ENCODE results near the gene NSFL1C. TPM values are rescaled to one million over a fixed set of nuclear protein-coding genes. Genes with fewer than 3 reads are reported as not detected.

NSFL1C gene
- total RNA-seq, 4 donors from 2014 or later, result 33.6 to 62.4 (median 43.6) TPM

- intact Hi-C loops (cut with DNase I), result loop anchor here (5.0 to 10.0 kb wide), 4 partner anchors 78 to 995 kb away; partner anchors contain the start of genes FKBP1A, PSMF1 and SDCBP2
- H3K27me3 ChIP-seq, result peaks cover 0 to 5% (median 0%) of the 10 kb centered on the region in 4 donors
- peak; percentile 26 for DNase-seq (ENCODE audit: extremely low spot score)
- H3K4me3 ChIP-seq, result no peak overlapping the region
- no peaks in the 10 kb centered on the region for H3K36me3 ChIP-seq
- WGBS, result 34% methylated on average over 11 of the region's 11 CpGs
- TF ChIP-seq CTCF (IDR thresholded peaks at IDR 0.05) (peak; percentile 36 to 53 (median 44)), POLR2A (IDR thresholded peaks at IDR 0.05; ENCODE audit: low read depth) (no peak), POLR2AphosphoS5 (IDR thresholded peaks at IDR 0.05) (peak in 1 of 2 donors; percentile 23), EP300 (IDR thresholded peaks at IDR 0.05) (no peak)
- H3K27ac ChIP-seq (replicated peaks in 1 of 4), result no peak overlapping the region
- no peaks in the 10 kb centered on the region for H3K9me3 ChIP-seq
- H3K4me1 ChIP-seq, result peaks cover 20 to 31% (median 28%) of the 10 kb centered on the region in 4 donors
Observed at GRCh38 chr20:1469925-1470571, 3.4 kb upstream of the NSFL1C start.

GRCh38 chr20:1469306-1469905, 2.8 kb upstream of the NSFL1C start:
- no peak overlapping the region for H3K4me3 ChIP-seq
- WGBS, result 73% methylated on average over 9 of the region's 9 CpGs
- peaks cover 0 to 1% (median 0%) of the 10 kb centered on the region in 4 donors for H3K36me3 ChIP-seq
- intact Hi-C loops (cut with DNase I), result loop anchor here (5.0 to 10.0 kb wide), 4 partner anchors 77 to 995 kb away; partner anchors contain the start of genes FKBP1A, PSMF1 and SDCBP2
- H3K4me1 ChIP-seq, result peaks cover 25 to 38% (median 34%) of the 10 kb centered on the region in 4 donors
- TF ChIP-seq POLR2AphosphoS5 (IDR thresholded peaks at IDR 0.05), result no peak
- peak; percentile 24 for DNase-seq (ENCODE audit: extremely low spot score)
- H3K27ac ChIP-seq (replicated peaks in 1 of 4), result no peak overlapping the region
- H3K27me3 ChIP-seq, result peaks cover 0 to 5% (median 0%) of the 10 kb centered on the region in 4 donors
- H3K9me3 ChIP-seq, result no peaks in the 10 kb centered on the region

- Histone ChIP-seq H3K36me3 (peaks cover 0 to 13% (median 7%) of the 10 kb centered on the region in 4 donors), H3K9me3 (no peaks in the 10 kb centered on the region), H3K4me1 (peaks cover 32 to 50% (median 46%) of the 10 kb centered on the region in 4 donors), H3K27me3 (peaks cover 0 to 5% (median 0%) of the 10 kb centered on the region in 4 donors), H3K27ac (replicated peaks in 1 of 4) (no peak overlapping the region), H3K4me3 (no peak overlapping the region)
- DNase-seq (ENCODE audit: extremely low spot score), result no peak
- TF ChIP-seq CTCF (IDR thresholded peaks at IDR 0.05), result no peak
- TF ChIP-seq POLR2AphosphoS5 (IDR thresholded peaks at IDR 0.05), result no peak
- TF ChIP-seq EP300 (IDR thresholded peaks at IDR 0.05), result no peak
- no peak for TF ChIP-seq POLR2A (IDR thresholded peaks at IDR 0.05; ENCODE audit: low read depth)
- 83% methylated on average over 7 of the region's 7 CpGs for WGBS
- intact Hi-C loops (cut with DNase I), result loop anchor here (5.0 to 10.0 kb wide), 4 partner anchors 76 to 997 kb away; partner anchors contain the start of genes FKBP1A, PSMF1 and SDCBP2
Observed at GRCh38 chr20:1468117-1468624, 1.5 kb upstream of the NSFL1C start.

GRCh38 chr20:1467355-1468116, 887 bp upstream of the NSFL1C start:
- TF ChIP-seq POLR2AphosphoS5 (IDR thresholded peaks at IDR 0.05), result peak in 1 of 2 donors; percentile 5
- TF ChIP-seq POLR2A (IDR thresholded peaks at IDR 0.05; ENCODE audit: low read depth), result no peak
- TF ChIP-seq EP300 (IDR thresholded peaks at IDR 0.05), result no peak
- TF ChIP-seq CTCF (IDR thresholded peaks at IDR 0.05), result no peak
- Histone ChIP-seq H3K27me3 (peaks cover 0 to 5% (median 0%) of the 10 kb centered on the region in 4 donors), H3K4me1 (peaks cover 36 to 55% (median 51%) of the 10 kb centered on the region in 4 donors), H3K36me3 (peaks cover 0 to 20% (median 11%) of the 10 kb centered on the region in 4 donors), H3K4me3 (peak overlapping the region; percentile 77 to 95 (median 85)), H3K9me3 (no peaks in the 10 kb centered on the region), H3K27ac (replicated peaks in 1 of 4) (peak overlapping the region; percentile 76 to 89 (median 83))
- intact Hi-C loops (cut with DNase I), result loop anchor here (2.0 to 10.0 kb wide), 5 partner anchors 75 to 997 kb away; partner anchors contain the start of genes FKBP1A, PSMF1 and SDCBP2
- no peak for DNase-seq (ENCODE audit: extremely low spot score)
- 58% methylated on average over 21 of the region's 22 CpGs for WGBS
